ENCODE results near the gene HUWE1. TPM values are rescaled to one million over a fixed set of nuclear protein-coding genes. Genes with fewer than 3 reads are reported as not detected.

Gene HUWE1
- polyA plus RNA-seq, 1 donor (not counting 4 experiments of a cell fraction or from before 2014, with no cell fraction given), result 53.6 TPM

DNA sequence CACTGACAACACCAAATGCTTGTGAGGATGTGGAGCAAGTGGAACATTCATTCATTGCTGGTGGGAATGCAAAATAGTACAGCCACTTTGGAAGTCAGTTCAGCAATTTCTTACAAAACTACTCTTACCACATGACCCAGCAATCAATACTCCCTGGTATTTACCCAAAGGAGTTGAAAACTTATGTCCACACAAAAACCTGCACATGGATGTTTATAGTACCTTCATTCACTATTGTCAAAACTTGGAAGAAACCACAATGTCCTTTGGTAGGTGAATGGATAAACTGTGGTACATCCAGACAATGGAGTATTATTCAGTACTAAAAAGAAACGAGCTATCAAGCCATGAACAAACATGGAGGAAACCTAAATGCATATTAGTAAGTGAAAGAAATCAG lies 27.5 kb downstream of the HUWE1 start:
- dilution Hi-C loops (cut with MboI; ENCODE audit: extremely low pct_ligation_motif_present, low sequenced_read_pairs), result no loop called here

DNA sequence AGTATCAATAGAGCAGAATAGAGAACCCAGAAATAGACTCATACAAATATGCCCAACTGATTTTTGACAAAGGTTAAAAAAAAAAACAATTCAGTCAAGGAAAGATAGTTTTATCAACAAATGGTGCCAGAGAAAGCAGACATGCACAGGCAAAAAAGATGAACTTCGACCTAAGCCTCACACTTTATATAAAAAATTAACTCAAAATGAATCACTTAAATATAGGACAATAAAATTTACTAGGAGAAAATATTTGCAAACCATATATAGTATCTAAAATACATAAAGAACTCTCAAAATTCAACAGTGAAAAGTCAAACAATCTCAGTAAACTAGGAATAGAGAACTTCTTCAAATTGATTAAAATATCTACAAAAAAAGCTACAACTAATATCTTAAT lies 29.7 kb downstream of the HUWE1 start:
- no peaks in the 10 kb centered on the region for H3K4me1 ChIP-seq (ENCODE audit: control insufficient read depth, extremely low read depth, insufficient read depth, low read length)
- H3K9me3 ChIP-seq (ENCODE audit: control insufficient read depth, low read depth, low read length), result no peaks in the 10 kb centered on the region
- H3K9me1 ChIP-seq (ENCODE audit: control insufficient read depth, extremely low read depth, insufficient read depth, low read length), result no peaks in the 10 kb centered on the region
- DNase-seq (ENCODE audit: low read depth, low spot score) (no peak), FAIRE-seq (no peak)
- no peak for TF ChIP-seq EZH2 (IDR thresholded peaks at IDR 0.05; ENCODE audit: low read length)
- TF ChIP-seq, protein P1, sequence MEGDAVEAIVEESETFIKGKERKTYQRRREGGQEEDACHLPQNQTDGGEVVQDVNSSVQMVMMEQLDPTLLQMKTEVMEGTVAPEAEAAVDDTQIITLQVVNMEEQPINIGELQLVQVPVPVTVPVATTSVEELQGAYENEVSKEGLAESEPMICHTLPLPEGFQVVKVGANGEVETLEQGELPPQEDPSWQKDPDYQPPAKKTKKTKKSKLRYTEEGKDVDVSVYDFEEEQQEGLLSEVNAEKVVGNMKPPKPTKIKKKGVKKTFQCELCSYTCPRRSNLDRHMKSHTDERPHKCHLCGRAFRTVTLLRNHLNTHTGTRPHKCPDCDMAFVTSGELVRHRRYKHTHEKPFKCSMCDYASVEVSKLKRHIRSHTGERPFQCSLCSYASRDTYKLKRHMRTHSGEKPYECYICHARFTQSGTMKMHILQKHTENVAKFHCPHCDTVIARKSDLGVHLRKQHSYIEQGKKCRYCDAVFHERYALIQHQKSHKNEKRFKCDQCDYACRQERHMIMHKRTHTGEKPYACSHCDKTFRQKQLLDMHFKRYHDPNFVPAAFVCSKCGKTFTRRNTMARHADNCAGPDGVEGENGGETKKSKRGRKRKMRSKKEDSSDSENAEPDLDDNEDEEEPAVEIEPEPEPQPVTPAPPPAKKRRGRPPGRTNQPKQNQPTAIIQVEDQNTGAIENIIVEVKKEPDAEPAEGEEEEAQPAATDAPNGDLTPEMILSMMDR (optimal IDR thresholded peaks at IDR 0.05 in 1 of 3, IDR thresholded peaks at IDR 0.05 in 1 of 3, conservative IDR thresholded peaks at IDR 0.05 in 1 of 3; ENCODE audit: extremely low read depth in 1 of 3, insufficient read depth in 2 of 3, low read length in 3 of 3), result no peak
- peaks cover 72% of the 10 kb centered on the region for H3K79me2 ChIP-seq (ENCODE audit: control insufficient read depth, insufficient read depth, low read length)
- no peak overlapping the region for H2AFZ ChIP-seq (ENCODE audit: control insufficient read depth, low read length)
- H3K27ac ChIP-seq (ENCODE audit: control insufficient read depth, insufficient read depth, low read length), result no peak overlapping the region
- no peak overlapping the region for H3K9ac ChIP-seq (ENCODE audit: control insufficient read depth, extremely low read depth, insufficient read depth, low read length)
- H4K20me1 ChIP-seq (ENCODE audit: control insufficient read depth, extremely low read depth, insufficient read depth, low read length), result no peaks in the 10 kb centered on the region
- dilution Hi-C loops (cut with MboI; ENCODE audit: extremely low pct_ligation_motif_present, low sequenced_read_pairs), result no loop called here
- peaks cover 1 to 7% of the 10 kb centered on the region in 2 experiments for H3K36me3 ChIP-seq (ENCODE audit: control insufficient read depth in 2 of 2, extremely low read depth in 1 of 2, insufficient read depth in 2 of 2, low read length in 2 of 2)
- H3K27me3 ChIP-seq (ENCODE audit: control insufficient read depth, extremely low read depth, insufficient read depth, low read length), result no peaks in the 10 kb centered on the region
- no peak overlapping the region for H3K4me2 ChIP-seq (ENCODE audit: control insufficient read depth, extremely low read depth, insufficient read depth, low read depth, low read length)
- H3K4me3 ChIP-seq (ENCODE audit: control insufficient read depth in 2 of 3, extremely low read depth in 1 of 3, insufficient read depth in 2 of 3, low read depth in 1 of 3, low read length in 3 of 3), result no peak overlapping the region

More for the DNA sequence above, 27.5 kb downstream of the HUWE1 start:
- H3K4me1 ChIP-seq (ENCODE audit: control insufficient read depth, extremely low read depth, insufficient read depth, low read length), result no peaks in the 10 kb centered on the region
- no peak overlapping the region for H3K9ac ChIP-seq (ENCODE audit: control insufficient read depth, extremely low read depth, insufficient read depth, low read length)
- no peak for TF ChIP-seq EZH2 (IDR thresholded peaks at IDR 0.05; ENCODE audit: low read length)
- TF ChIP-seq, protein P1 (optimal IDR thresholded peaks at IDR 0.05 in 1 of 3, IDR thresholded peaks at IDR 0.05 in 1 of 3, conservative IDR thresholded peaks at IDR 0.05 in 1 of 3; ENCODE audit: extremely low read depth in 1 of 3, insufficient read depth in 2 of 3, low read length in 3 of 3), result no peak
- H3K27me3 ChIP-seq (ENCODE audit: control insufficient read depth, extremely low read depth, insufficient read depth, low read length), result no peaks in the 10 kb centered on the region
- FAIRE-seq (no peak), DNase-seq (ENCODE audit: low read depth, low spot score) (no peak)
- no peaks in the 10 kb centered on the region for H3K36me3 ChIP-seq (ENCODE audit: control insufficient read depth in 2 of 2, extremely low read depth in 1 of 2, insufficient read depth in 2 of 2, low read length in 2 of 2)
- no peaks in the 10 kb centered on the region for H4K20me1 ChIP-seq (ENCODE audit: control insufficient read depth, extremely low read depth, insufficient read depth, low read length)
- no peak overlapping the region for H3K27ac ChIP-seq (ENCODE audit: control insufficient read depth, insufficient read depth, low read length)
- no peaks in the 10 kb centered on the region for H3K9me3 ChIP-seq (ENCODE audit: control insufficient read depth, low read depth, low read length)
- H3K4me3 ChIP-seq (ENCODE audit: control insufficient read depth in 2 of 3, extremely low read depth in 1 of 3, insufficient read depth in 2 of 3, low read depth in 1 of 3, low read length in 3 of 3), result no peak overlapping the region
- peaks cover 80% of the 10 kb centered on the region for H3K79me2 ChIP-seq (ENCODE audit: control insufficient read depth, insufficient read depth, low read length)
- no peak overlapping the region for H2AFZ ChIP-seq (ENCODE audit: control insufficient read depth, low read length)
- no peaks in the 10 kb centered on the region for H3K9me1 ChIP-seq (ENCODE audit: control insufficient read depth, extremely low read depth, insufficient read depth, low read length)
- no peak overlapping the region for H3K4me2 ChIP-seq (ENCODE audit: control insufficient read depth, extremely low read depth, insufficient read depth, low read depth, low read length)
